HG03066 (cell line): Measurements from ENCODE around the gene SERF2.
A peak's percentile ranks its signal among the peaks of the same experiment; 100 is the strongest.
"Not testable (repeated sequence)": the region's sequence is repeated elsewhere in the genome, so short reads cannot be mapped to it uniquely, and the experiment has no call there.

Experiments used
- ATAC-seq: cut with Tn5 transposase; IDR thresholded peaks from one replicate; pipeline ENCODE4 v1.9.1; 2021; ENCODE audit warnings: low read depth; ENCODE audit not compliant: unreplicated experiment

Gene SERF2

DNA sequence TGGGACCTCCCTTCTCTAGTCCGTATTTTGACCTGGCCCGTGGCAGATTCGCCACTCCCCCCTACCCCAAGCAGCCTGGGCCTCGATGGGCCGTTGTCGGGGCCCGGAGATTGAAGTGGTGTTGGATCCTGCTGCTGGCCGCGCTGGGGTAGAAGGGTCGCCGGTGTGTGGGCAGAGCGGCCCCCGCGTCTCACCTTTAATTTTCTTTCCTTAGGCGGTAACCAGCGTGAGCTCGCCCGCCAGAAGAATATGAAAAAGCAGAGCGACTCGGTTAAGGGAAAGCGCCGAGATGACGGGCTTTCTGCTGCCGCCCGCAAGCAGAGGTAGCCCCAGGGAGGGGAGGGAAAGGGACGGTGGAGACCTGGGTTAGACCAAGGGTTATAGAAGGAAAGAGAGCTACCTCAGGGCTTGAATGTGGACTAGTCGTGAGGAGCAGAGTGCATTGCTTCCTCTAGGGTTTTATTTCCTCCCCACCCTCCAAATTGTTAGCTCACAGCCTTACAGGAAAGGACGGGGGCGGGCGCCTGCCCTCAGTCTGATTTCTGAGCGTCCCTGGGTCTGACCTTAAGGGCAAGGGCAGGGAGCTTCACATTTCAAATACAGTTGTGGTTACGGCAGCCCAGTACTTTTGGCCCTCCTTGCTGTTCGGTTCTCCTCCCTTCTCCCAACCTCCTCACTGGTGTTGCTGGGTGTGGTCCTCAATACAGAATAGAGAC, 799 bp downstream of the SERF2 start:
- no peak for ATAC-seq

DNA sequence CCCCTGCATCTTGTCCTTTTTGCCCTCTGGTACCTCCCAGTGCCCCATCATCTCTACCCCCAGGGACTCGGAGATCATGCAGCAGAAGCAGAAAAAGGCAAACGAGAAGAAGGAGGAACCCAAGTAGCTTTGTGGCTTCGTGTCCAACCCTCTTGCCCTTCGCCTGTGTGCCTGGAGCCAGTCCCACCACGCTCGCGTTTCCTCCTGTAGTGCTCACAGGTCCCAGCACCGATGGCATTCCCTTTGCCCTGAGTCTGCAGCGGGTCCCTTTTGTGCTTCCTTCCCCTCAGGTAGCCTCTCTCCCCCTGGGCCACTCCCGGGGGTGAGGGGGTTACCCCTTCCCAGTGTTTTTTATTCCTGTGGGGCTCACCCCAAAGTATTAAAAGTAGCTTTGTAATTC, 1.5 kb downstream of the SERF2 start:
- no peak for ATAC-seq

DNA sequence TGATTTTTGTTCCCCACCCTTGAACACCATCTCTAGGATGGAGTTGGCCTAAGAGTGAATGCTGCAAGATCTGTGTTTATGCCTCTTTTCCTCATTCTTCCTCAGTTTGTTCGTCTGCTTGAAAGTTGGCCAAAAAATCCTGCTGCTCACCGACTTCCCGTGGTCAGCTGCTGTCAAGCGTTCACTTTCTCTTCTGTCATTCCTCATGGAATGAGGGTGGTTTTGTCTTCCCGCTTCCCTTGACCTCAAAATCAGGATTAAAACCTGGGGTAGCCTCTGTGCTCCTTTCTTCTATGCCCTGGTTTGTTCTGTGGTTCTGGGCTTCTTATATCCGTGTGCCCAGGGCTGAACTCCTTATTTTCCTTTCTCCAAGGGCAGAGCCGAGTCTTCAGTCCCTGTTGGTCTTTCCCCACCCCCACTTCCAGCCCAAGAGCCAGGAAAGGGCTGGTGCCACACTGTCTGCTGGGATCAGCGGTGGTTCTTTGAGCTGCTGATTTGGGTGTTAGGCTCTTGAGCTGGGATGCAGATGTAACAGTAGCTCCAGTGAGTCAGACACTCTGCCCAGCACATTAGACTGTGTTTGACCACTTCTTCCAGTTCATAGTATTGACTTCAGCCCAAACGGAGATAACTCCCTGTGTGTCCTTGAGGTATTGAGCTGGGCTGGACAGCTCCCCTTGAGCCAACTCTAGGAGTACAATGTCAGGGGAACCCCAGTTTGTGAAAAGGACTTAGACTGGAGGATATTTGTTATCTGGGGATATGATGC, 2.3 kb downstream of the SERF2 start:
- no peak for ATAC-seq

DNA sequence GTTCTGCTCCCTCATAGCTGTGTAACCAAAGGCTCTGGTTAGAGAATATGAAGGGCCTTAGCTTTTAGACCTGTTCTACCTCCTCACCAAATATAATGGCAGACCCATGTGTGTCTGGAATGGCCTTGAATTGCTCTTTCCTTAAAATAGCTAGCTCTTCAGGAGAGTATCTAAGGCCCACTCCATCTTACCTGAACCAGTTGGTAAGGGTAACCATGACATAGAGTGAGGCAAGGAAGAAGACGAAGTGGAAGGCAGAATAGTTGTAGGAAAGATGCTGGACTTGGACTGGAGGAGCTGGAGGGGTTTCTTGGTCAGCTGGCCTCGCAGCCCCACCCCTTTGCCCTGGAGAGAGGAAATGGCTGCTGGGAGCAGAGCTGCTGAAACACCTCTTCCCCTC, 3.1 kb downstream of the SERF2 start:
- no peak for ATAC-seq

DNA sequence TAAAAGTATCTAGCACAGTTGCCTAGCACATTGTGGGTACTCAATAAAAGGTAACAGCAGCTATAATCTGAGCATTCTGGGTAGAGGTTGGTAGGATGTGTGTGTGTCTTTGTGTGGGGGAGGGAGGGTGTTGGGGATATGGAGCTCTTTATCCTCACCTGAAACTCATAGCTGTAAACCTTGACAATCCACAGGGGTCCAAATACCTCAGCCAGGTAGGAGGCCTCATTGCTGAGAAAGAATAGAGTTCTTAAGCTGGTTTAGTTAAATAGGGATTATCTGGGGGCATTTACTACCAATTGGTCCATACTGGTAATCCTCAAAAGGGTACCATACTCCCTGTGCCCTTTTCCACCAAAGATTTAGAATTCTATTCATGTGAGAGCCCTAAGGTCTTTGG, 3.9 kb downstream of the SERF2 start:
- ATAC-seq: no peak

DNA sequence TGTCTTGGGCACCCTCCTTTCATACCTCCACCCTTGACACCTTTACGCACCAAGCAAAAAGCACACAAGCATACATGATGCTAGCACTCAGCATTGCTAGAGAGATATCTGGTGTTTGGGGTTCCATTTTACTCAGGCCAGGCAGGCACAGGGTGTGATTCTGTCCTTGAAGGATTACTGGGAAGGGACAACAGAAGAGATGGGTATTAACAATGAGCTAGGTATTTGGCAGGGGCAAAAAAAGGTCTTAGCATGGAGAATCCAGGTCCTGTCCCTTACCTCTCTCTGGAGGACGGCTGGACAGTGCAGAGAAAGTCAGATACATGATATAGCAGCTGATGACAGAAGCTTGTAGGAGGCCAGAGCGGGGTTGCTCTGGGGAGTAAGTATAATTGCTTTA, 4.4 kb downstream of the SERF2 start:
- no peak for ATAC-seq

DNA sequence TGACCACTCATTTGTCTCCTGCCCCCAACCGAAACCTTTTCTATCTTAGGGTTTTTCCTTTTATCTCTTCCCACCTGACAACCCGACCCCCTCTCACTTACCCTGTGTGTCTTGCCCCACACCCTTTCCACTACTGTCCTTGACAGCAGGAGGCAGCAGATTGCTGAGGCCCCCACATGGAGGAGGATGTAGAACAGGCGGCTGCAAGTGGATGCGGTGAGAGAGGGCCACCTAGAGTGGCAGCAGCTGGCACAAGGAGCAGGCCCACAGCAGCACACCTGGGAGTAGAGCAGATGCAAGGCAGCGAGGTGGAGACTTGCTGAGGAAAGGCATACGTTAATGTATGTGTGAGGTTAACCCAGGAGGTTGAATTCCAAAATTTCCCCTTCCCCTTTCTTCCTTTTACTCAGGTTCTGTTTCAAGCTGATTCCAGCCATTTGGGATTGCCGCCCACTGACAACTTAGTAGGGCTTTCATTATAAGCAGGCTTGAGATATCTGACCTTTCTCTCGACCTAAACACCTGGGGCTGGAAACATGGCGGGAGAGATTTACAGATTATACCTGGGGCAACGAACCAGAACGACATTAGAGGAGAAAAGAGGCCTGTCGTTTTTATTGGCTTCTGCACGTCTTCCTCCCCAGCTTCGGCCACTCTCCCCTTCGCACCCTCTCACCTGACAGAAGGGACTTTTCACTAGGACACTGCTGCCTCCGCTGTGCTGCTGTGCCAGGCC, 7.3 kb downstream of the SERF2 start:
- no peak for ATAC-seq

DNA sequence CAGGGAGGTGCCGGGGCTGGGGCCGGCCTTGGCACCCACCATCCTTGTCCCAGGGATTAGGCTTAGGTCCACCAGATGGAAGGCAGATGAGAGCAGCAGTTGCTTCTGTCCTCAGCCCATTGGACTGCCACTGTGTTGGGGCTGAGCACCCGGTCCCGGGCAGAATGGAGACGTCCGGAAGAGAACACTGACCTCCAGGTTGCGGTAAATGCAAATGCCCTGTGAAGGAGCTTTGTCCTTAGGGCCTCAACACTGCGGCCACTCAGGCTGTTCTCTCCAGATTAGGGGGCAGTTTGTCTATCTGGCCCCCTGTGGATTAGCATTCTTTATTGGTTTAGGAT, 7.8 kb downstream of the SERF2 start, which contains the start of gene SERINC4:
Gene SERINC4, minus strand, starts transcription at position 276 of the 341 bp plus-strand sequence. Its CDS starts 234 bp downstream, at position 42.
- no peak for ATAC-seq

DNA sequence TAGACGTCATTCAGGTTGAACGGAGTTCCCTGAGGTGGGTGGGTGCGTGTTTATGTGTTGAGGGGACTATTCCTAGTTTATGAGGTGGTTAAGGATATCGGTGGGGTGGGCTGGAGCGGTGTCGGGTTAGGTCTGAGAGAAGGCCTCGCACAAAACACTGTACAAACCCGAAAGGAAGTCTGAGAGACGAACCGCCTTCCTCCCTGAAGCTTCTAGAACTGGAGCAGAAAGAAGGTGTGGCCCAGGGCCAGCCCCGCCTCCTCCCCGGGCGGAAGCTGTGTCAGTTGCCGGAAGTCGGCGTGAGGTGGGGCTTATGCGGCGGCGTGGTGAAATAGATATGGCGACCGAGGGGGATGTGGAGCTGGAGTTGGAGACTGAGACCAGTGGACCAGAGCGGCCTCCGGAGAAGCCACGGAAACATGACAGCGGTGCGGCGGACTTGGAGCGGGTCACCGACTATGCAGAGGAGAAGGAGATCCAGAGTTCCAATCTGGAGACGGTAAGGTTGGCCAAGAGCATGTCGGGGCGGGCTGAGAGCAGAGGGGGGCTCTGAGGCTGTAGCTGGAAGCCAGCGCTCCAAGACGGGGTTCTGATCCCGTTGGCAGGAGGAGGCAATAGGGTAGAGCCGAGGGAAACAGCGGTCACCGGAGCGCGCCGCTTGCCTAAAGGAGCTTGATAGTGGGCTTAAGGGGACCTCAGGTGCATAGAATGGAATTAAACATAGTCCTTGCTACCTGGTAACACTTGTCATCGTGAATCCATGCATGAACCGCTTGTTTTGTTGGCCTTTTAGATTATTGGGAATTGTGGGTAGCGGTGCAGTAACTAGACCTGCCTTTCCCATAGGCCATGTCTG, 8.4 kb downstream of the SERF2 start, which contains the start of gene HYPK:
Gene HYPK, plus strand, starts transcription at position 314 of the 856 bp plus-strand sequence. Its CDS starts 24 bp downstream, at position 338.
- ATAC-seq: peak; percentile 79

DNA sequence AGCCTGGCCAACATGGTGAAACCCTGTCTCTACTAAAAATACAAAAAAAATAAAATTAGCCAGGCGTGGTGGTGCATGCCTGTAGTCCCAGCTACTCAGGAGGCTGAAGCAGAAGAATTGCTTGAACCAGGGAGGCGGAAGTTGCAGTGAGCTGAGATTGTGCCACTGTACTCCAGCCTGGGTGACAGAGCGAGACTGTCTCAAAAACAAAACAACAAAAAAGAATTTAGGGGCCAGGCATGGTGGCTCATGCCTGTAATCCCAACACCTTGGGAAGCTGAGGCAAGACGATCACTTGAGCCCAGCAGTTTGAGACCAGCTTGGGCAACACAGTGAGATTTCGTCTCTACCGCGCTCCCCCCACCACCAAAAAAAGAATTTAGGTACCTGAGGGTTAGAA, 10.6 kb downstream of the SERF2 start:
- not testable (repeated sequence) for ATAC-seq

DNA sequence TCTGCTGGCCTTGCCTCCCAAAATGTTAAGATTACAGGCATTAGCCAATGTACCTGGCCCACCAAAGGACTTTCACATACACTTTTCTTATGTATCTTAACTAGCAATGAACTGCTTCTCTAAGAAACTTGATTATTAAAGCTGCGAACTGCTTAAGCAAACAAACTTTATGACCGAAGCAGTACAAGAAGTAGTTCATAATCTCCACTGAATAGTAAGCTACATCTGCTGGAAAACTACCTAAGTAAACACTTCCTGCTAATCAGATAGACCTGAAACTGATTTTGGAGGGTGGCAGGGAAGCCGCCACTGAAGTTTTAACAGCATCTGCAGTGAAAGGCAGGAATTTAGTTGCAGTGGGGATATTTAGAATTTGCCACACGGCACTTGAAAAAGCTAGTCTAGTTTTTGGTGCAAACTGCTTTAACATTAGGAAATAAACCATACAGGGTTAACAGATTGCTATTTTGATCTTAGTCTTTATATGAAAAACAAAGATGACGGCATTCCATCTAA, 16.4 kb downstream of the SERF2 start:
- no peak for ATAC-seq

DNA sequence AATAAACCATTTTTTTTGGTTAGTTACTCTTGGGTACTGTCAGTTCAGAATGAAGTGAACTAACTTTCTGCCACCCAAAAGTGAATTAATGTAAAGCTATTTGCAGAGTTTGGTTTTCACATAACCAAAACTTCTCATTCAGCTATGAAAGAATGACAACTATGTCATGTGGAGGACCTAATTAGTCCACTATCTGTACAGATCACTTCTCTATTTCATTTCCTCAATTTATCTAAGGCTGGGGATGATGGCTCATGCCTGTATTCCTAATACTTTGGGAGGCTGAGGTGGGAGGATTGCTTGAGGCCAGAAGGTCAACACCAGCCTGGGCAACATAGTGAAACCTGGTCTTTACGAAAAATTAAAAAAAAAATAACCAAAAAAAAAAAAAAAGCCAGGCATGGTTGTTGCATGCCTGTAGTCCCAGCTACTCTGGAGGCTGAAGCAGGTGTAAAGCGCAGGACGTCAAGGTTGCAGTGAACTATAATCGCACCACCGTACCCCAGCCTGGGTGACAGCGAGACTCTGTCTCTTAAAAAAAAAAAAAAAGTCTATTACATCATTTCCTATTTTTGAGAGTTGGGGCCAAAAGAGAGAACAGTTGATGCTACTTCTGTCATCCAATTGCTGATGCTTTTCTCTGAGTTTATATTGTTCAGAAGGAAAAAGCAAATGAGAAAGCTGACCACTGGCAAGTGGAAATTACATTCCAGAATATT, 17.0 kb downstream of the SERF2 start:
- ATAC-seq: peak; percentile 81

DNA sequence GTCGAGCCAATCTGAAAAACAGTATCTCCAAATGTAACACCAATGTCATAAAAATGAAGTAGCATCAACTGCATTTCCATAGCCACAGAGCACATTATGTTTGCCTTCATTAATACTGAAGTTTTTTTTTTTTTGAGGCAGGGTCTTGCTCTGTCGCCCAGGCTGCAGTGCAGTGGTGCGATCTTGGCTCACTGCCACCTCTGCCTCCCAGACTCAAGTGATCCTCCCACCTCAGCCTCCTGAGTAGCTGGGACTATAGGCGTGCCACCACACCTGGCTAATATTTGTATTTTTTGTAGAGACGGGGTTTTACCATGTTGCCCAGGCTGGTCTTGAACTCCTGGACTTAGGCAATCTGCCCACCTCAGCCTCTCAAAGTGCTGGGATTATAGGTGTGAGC, 22.9 kb downstream of the SERF2 start:
- not testable (repeated sequence) for ATAC-seq

DNA sequence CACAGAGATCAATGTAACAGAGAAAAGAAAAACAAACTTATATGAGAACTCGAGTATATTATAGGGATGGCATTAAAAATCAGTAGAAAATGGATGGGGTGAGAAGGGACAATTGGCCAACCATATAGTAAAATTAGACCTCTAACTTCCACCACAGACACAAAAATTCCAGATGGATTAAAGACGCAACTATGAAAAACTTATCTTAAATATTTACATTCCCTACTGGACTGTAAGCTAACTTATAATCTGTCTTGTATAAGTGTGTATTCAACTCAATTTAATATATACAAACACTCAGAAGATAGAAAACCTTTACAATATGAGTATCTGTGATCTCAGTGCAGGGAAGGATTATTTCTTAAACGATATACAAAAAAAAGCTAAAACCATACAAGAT, 29.4 kb downstream of the SERF2 start:
- no peak for ATAC-seq

DNA sequence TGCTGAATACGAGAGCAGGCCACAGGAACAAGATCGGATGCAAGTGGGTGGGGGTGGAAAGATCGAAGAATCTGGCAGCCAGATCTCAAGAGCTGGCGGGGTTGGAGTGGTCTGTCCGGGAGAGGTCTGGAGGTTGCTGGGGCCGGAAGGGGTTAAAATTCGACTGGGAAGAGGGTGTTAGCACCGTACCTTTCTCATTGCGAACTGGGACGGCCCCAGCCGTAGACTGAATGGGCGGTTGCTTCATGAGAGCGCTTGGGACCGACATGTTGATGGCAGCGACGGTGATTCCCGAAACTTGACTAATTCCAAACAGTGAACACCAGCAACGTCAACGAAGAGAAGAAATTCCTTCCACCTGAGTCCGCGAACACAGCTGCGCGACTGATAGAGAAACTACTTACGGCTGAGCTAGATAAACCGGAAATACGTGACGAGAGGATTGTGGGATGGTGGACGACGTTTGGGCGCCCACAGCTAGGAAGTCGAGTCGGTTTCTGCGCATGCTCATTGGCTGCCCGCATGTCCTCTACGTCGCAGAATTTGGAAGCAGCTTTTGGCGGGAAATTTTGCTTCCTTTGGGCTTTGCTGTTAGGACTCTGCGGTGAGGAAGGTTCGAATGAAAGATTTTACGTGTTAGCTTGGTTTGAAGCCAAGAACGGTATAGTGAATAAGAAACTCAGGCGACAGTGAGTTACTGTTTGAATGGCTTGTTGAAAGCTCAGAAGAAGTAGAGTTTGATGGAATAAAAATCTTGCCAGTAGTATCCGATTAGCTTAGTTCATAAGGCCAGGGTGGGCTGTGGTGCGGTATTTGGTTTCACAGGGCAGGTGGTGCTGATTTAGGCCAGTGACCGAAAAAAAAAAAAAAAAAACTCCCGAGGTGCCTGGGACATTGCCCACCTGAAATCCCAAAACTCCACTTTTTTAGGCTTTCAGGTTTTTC, 32.5 kb downstream of the SERF2 start, which contains the start of gene MFAP1:
Gene MFAP1, minus strand, starts transcription at position 389 of the 945 bp plus-strand sequence. Its CDS starts 121 bp downstream, at position 268.
- peak; percentile 76 for ATAC-seq

DNA sequence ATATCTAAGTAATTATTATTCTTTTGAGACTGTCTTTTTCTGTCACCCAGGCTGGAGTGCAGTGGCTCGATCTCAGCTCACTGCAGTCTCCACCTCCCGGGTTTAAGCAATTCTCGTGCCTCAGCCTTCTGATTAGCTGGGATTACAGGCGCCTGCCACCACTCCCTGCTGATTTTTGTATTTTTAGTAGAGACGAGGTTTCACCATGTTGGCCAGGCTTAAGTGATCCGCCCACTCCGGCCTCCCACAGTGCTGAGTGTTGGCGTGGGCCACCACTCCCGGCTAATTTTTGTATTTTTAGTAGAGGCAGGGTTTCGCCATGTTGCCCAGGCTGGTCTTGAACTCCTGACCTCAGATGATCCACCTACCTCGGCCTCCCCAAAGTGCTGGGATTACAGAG, 33.2 kb downstream of the SERF2 start:
- not testable (repeated sequence) for ATAC-seq

DNA sequence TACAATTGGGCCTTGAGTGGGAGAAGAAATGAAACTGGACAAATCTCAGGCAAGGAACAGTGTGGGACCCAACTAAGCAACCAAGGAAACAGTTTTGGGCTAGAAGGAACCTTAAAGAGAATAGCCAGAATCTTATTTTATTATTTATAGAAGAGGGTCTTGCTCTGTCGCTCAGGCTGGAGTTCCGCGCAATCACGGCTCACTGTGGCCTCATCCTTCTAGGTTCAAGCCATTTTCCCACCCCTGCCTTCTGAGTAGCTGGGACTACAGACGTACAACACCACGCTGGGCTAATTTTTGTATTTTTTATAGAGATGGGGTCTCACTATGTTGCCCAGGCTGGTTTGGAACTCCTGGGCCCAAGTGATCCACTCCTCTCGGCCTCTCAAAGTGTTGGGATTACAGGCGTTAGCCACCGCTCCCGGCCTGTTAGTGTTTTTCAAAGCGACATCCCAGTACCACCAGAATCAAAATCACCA, 33.9 kb downstream of the SERF2 start:
- ATAC-seq: no peak
